K562 (cell line): ENCODE measurements around the gene CGNL1. TPM values are rescaled to one million over a fixed set of nuclear protein-coding genes. Genes with fewer than 3 reads are reported as not detected.

Experiments
- ATAC-seq: fragments of 200-7000 bp; cut with Tn5 transposase; 3 replicates; pipeline ENCODE4 v1.9.1; 2020; ENCODE audit warnings: moderate library complexity
- BruUV-seq: library from RNA; stranded (reverse); fragments of 400-500 nt; replicated peaks from 2 replicates; lab custom pipeline; 2021; lab: Mats Ljungman, UMichigan
- CTCF ChIA-PET: fragments of 300-600 bp; formaldehyde crosslinking; extraction: SDS; loops from one replicate; lab custom pipeline; 2021; ENCODE audit warnings: low intra/inter-chr PET ratio; lab: Yijun Ruan, JAX
- POLR2A ChIA-PET: fragments of 300-600, 350-650 bp; sonication (Branson Sonifier 250); formaldehyde crosslinking; extraction: SDS; loops from one replicate; lab custom pipeline; 2021; ENCODE audit warnings: antibody characterized with exemption, inconsistent platforms; lab: Yijun Ruan, JAX
- DNase-seq, 4 experiments: peaks; one replicate each; pipeline versions ENCODE4 v3.0.0 to v3.0.0-alpha.2; 2011 to 2018; ENCODE audit warnings: low spot score in 3 of 4, mixed read lengths in 3 of 4; ENCODE audit errors: extremely low read depth in 1 of 4
- FAIRE-seq: peaks from 2 replicates; lab custom pipeline; 2011; peaks lifted over from hg19 to GRCh38; lab: Jason Lieb, UNC
- H2AFZ ChIP-seq: 2 replicates; pipeline ENCODE4 v1.6.0; 2011; ENCODE audit warnings: low read depth, low read length, control low read depth, inconsistent platforms
- H3K27ac ChIP-seq: fragments of 200-600 bp; 3 replicates; pipeline ENCODE4 v1.8.0; 2011; ENCODE audit warnings: low read depth, mild to moderate bottlenecking, control low read depth, inconsistent platforms, low read length, moderate library complexity, mixed read lengths; ENCODE audit errors: extremely low read depth
- H3K27me3 ChIP-seq, 2 experiments: fragments of 300-600 bp in 1 of 2; 2 replicates in 1 of 2; 3 replicates in 1 of 2; pipeline versions ENCODE4 v1.6.0 to v1.8.0; 2011; ENCODE audit warnings: inconsistent platforms in 2 of 2, low read length in 2 of 2, mild to moderate bottlenecking in 1 of 2, mixed read lengths in 1 of 2, moderate library complexity in 1 of 2; ENCODE audit not compliant: control insufficient read depth in 2 of 2, insufficient read depth in 2 of 2
- H3K36me3 ChIP-seq: fragments of 300-600 bp; 3 replicates; pipeline ENCODE4 v1.8.0; 2011; ENCODE audit warnings: mild to moderate bottlenecking, low read length, inconsistent platforms; ENCODE audit not compliant: control insufficient read depth, insufficient read depth
- H3K4me1 ChIP-seq, 2 experiments: fragments of 200-600 bp in 1 of 2; replicated peaks in 1 of 2; 2 replicates in 1 of 2; 3 replicates in 1 of 2; pipeline versions ENCODE4 v1.5.1 to v1.8.0; 2011; ENCODE audit warnings: inconsistent platforms in 2 of 2, low read length in 2 of 2, mild to moderate bottlenecking in 1 of 2, mixed read lengths in 1 of 2, moderate library complexity in 1 of 2; ENCODE audit not compliant: control insufficient read depth in 2 of 2, insufficient read depth in 2 of 2
- H3K4me2 ChIP-seq: 2 replicates; pipeline ENCODE4 v1.6.1; 2011; ENCODE audit warnings: low read length, control low read depth, inconsistent platforms, mixed read lengths; ENCODE audit not compliant: insufficient read depth
- H3K4me3 ChIP-seq: fragments of 200-600 bp; sonication (generic), shearing (Covaris generic); 2 replicates; pipeline ENCODE4 v1.5.1; 2016; ENCODE audit warnings: control low read depth, inconsistent platforms
- H3K79me2 ChIP-seq: fragments of 200-600 bp; 3 replicates; pipeline ENCODE4 v1.8.0; 2011; ENCODE audit warnings: low read length, inconsistent platforms; ENCODE audit not compliant: control insufficient read depth, insufficient read depth
- H3K9ac ChIP-seq, 2 experiments: 2 replicates each; pipeline versions ENCODE4 v1.6.0 to v1.6.1; 2011; ENCODE audit warnings: low read depth in 2 of 2, low read length in 2 of 2, control low read depth in 1 of 2, inconsistent platforms in 1 of 2, mild to moderate bottlenecking in 1 of 2, mixed read lengths in 1 of 2; ENCODE audit not compliant: insufficient read depth in 1 of 2
- H3K9me1 ChIP-seq: one replicate; pipeline ENCODE4 v1.6.0; 2011; ENCODE audit warnings: inconsistent platforms, mild to moderate bottlenecking, low read length, moderate library complexity; ENCODE audit not compliant: control insufficient read depth, insufficient read depth
- H3K9me3 ChIP-seq: replicated peaks from 2 replicates; pipeline ENCODE4 v1.5.1; 2011; ENCODE audit warnings: low read depth, low read length, inconsistent platforms; ENCODE audit not compliant: control insufficient read depth, insufficient read depth
- H4K20me1 ChIP-seq: replicated peaks from 2 replicates; pipeline ENCODE4 v1.6.1; 2011; ENCODE audit warnings: low read length, inconsistent platforms, mixed read lengths; ENCODE audit not compliant: control insufficient read depth, insufficient read depth
- CBX1 ChIP-seq: sonication (generic); IDR thresholded peaks from 2 replicates; pipeline ENCODE4 v1.6.1; 2016; ENCODE audit warnings: antibody characterized with exemption, low read depth, mild to moderate bottlenecking
- E4F1 ChIP-seq: fragments of 250-450 bp; sonication (Bioruptor Pico); IDR thresholded peaks from 2 replicates; pipeline ENCODE4 v1.5.0; 2021; ENCODE audit warnings: mild to moderate bottlenecking, borderline replicate concordance
- GTF2F1 ChIP-seq: IDR thresholded peaks from 2 replicates; pipeline ENCODE4 v1.6.1; 2011; ENCODE audit warnings: low read depth, low read length, improper control_type of control experiment
- IRF1 ChIP-seq: sonication (generic); formaldehyde crosslinking; IDR thresholded peaks from 2 replicates; pipeline ENCODE4 v1.8.0; 2022; ENCODE audit warnings: missing genetic modification reagents, mild to moderate bottlenecking, borderline replicate concordance
- KDM1A ChIP-seq, 2 experiments: fragments of 450-650 bp; IDR thresholded peaks; 2 replicates each; pipeline ENCODE4 v1.6.1; 2016; ENCODE audit warnings: mild to moderate bottlenecking in 2 of 2
- MXI1 ChIP-seq: IDR thresholded peaks from 2 replicates; pipeline ENCODE4 v1.6.1; 2011; ENCODE audit warnings: low read depth, mild to moderate bottlenecking, improper control_type of control experiment, low read length
- PHB ChIP-seq: fragments of 250-450 bp; sonication (Bioruptor Pico); IDR thresholded peaks from 2 replicates; pipeline ENCODE4 v1.5.0; 2021
- TRIM25 ChIP-seq: fragments of 450-650 bp; IDR thresholded peaks from 2 replicates; pipeline ENCODE4 v1.7.0; 2016; ENCODE audit warnings: borderline replicate concordance
- ZHX1 ChIP-seq: fragments of 150-350 bp; conservative IDR thresholded peaks from 2 replicates; pipeline ENCODE4 v1.6.1; 2014; ENCODE audit warnings: low read length
- ZNF431 ChIP-seq: sonication (generic); formaldehyde crosslinking; IDR thresholded peaks from 2 replicates; pipeline ENCODE4 v1.8.0; 2022; ENCODE audit warnings: mild to moderate bottlenecking, missing genetic modification reagents
- ZNF551 ChIP-seq: fragments of 250-450 bp; sonication (Bioruptor Pico); IDR thresholded peaks from 2 replicates; pipeline ENCODE4 v1.5.0; 2021; ENCODE audit warnings: mild to moderate bottlenecking, moderate library complexity
- ZNF639 ChIP-seq, 2 experiments: fragments of 200-800 bp in 1 of 2; sonication (Bioruptor generic) in 1 of 2; sonication (generic) in 1 of 2; formaldehyde crosslinking in 1 of 2; IDR thresholded peaks in 1 of 2; conservative IDR thresholded peaks in 1 of 2; 2 replicates each; pipeline versions ENCODE4 v1.5.0 to v1.6.1; 2016 to 2020; ENCODE audit warnings: missing compliant biosample characterization in 1 of 2, missing genetic modification characterization in 1 of 2, missing genetic modification reagents in 1 of 2
- WGBS: fragments of 100-300 bp; shearing (Covaris generic); methylation state at CpG from one replicate; pipeline ENCODE4 v1.1.6; 2016; ENCODE audit warnings: low coverage, mixed read lengths; ENCODE audit not compliant: insufficient coverage; ENCODE audit errors: missing lambda C conversion rate; 5-methylcytosine and 5-hydroxymethylcytosine counted together
- in situ Hi-C: fragments of 300-500 bp; cut with MboI; formaldehyde crosslinking; loops from 4 replicates; pipeline ENCODE4 v1.15.0; 2018; ENCODE audit warnings: inconsistent platforms, mixed read lengths
- intact Hi-C: fragments of 100-400 bp; cut with micrococcal nuclease; formaldehyde crosslinking; loops from 2 replicates; pipeline ENCODE4 v1.14.2; 2022
- polyA plus RNA-seq, 8 experiments: library from polyadenylated mRNA; depleted of rRNA in 4 of 8; stranded (reverse) in 5 of 8; unstranded in 3 of 8; fragments of >200 nt; fragmentation: Nextera tagmentation in 2 of 8; fragmentation: Illumina TruSeq in 1 of 8; extraction: Ambion mirVana in 2 of 8; extraction: Trizol in 1 of 8; gene quantifications; 2 replicates each; pipeline versions ENCODE4 v1.2.1 to v1.2.3, GENCODE V29; 2011 to 2014; ENCODE audit warnings: inconsistent platforms in 1 of 8, missing spikeins in 1 of 8
- total RNA-seq, 7 experiments: library from RNA; depleted of rRNA in 6 of 7; stranded (reverse); fragments of >200 nt in 6 of 7; fragmentation: Illumina TruSeq in 2 of 7; extraction: Trizol in 2 of 7; gene quantifications; 2 replicates each; pipeline versions ENCODE4 v1.2.1 to v1.2.3, GENCODE V29; 2011 to 2021; ENCODE audit warnings: low replicate concordance in 1 of 7

CGNL1 gene
- total and polyA plus RNA-seq, 9 of the 15 experiments (the other 6 are each of a cell fraction or from before 2014, with no cell fraction given), result 0.01 to 0.07 TPM; not detected in 7

GRCh38 chr15:57384024-57384423, 7.7 kb downstream of the CGNL1 start (continued):
- TF ChIP-seq ZHX1 (no peak), ZNF639 (CRISPR knock-in tag; conservative IDR thresholded peaks at IDR 0.05 in 1 of 2, IDR thresholded peaks at IDR 0.05 in 1 of 2) (no peak), TRIM25 (no peak)

GRCh38 chr15:57384816-57385215, 8.5 kb downstream of the CGNL1 start:
- WGBS, result 0% methylated on average over 2 of the region's 2 CpGs
- no peak overlapping the region for H3K4me2 ChIP-seq
- in situ Hi-C loops, result no loop called here
- BruUV-seq, result no TSS peak
- ChIA-PET POLR2A (interaction anchor here (1.1 kb wide), 1 partner anchor 10 kb away, joined by 3 read pairs; no protein-coding TSS in a partner anchor), CTCF (no interaction called here)
- no peak overlapping the region for H2AFZ ChIP-seq
- DNase-seq (no peak), ATAC-seq (no peak), FAIRE-seq (no peak)
- no peak overlapping the region for H3K9ac ChIP-seq
- H3K27ac ChIP-seq, result no peak overlapping the region
- intact Hi-C loops, result no loop called here
- H3K9me1 ChIP-seq, result no peaks in the 10 kb centered on the region
- no peaks in the 10 kb centered on the region for H3K79me2 ChIP-seq
- peaks cover 31 to 41% of the 10 kb centered on the region in 2 experiments for H3K27me3 ChIP-seq
- no peaks in the 10 kb centered on the region for H3K36me3 ChIP-seq
- no peaks in the 10 kb centered on the region for H3K9me3 ChIP-seq
- H3K4me3 ChIP-seq, result no peak overlapping the region
- H4K20me1 ChIP-seq, result no peaks in the 10 kb centered on the region
- H3K4me1 ChIP-seq, result no peaks in the 10 kb centered on the region
- TF ChIP-seq MXI1, result no peak
- no peak for TF ChIP-seq KDM1A (IDR thresholded peaks at IDR 0.05)
- no peak for TF ChIP-seq E4F1 (CRISPR knock-in tag)
- TF ChIP-seq ZNF551 (CRISPR knock-in tag), result no peak
- no peak for TF ChIP-seq PHB (CRISPR knock-in tag)
- no peak for TF ChIP-seq GTF2F1
- no peak for TF ChIP-seq ZNF431 (CRISPR knock-in tag)
- no peak for TF ChIP-seq IRF1 (CRISPR knock-in tag)
- TF ChIP-seq CBX1, result no peak
